PC-9 (cell line): ENCODE measurements around the gene RARB.

Source experiments
- EZH2 ChIP-seq: fragments of 200-600 bp; sonication (generic); IDR thresholded peaks from 2 replicates; pipeline ENCODE4 v1.8.0; 2017; ENCODE audit warnings: antibody characterized with exemption, low read depth
- TF ChIP-seq, protein P1 (sequence below): fragments of 200-600 bp; sonication (generic); conservative IDR thresholded peaks from 2 replicates; pipeline ENCODE4 v1.6.1; 2017; ENCODE audit warnings: mixed run types, antibody characterized with exemption, mild to moderate bottlenecking, moderate library complexity

DNA sequence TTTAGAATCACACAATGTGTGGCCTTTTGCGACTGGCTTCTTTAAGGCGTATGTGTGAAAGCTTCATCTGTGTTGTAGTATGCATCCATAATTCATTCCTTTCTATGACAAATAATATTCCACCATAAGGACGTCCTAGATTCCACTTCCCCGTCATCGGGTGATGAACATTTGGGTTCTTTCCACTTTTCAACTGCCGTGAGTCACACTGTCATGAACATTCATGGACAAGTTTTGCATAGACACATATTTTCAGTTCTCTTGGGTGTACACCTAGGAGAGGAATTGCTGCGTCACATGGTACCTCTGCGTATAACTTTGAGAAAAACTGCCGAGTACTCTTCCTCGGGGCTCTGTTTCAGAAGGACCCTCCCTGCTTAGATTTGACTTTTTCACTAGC is 139.3 kb downstream of the RARB start:
- TF ChIP-seq, protein P1, sequence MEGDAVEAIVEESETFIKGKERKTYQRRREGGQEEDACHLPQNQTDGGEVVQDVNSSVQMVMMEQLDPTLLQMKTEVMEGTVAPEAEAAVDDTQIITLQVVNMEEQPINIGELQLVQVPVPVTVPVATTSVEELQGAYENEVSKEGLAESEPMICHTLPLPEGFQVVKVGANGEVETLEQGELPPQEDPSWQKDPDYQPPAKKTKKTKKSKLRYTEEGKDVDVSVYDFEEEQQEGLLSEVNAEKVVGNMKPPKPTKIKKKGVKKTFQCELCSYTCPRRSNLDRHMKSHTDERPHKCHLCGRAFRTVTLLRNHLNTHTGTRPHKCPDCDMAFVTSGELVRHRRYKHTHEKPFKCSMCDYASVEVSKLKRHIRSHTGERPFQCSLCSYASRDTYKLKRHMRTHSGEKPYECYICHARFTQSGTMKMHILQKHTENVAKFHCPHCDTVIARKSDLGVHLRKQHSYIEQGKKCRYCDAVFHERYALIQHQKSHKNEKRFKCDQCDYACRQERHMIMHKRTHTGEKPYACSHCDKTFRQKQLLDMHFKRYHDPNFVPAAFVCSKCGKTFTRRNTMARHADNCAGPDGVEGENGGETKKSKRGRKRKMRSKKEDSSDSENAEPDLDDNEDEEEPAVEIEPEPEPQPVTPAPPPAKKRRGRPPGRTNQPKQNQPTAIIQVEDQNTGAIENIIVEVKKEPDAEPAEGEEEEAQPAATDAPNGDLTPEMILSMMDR = no peak
- TF ChIP-seq EZH2 = no peak
